H1 (cell line): ENCODE data around the gene STAG1. TPM values are rescaled to one million over a fixed set of nuclear protein-coding genes. Genes with fewer than 3 reads are reported as not detected.

ENCODE experiments used
- CTCF ChIA-PET: fragments of 300-600 bp; sonication (Branson Sonifier 250); formaldehyde crosslinking; loops from one replicate; lab custom pipeline; 2021; ENCODE audit not compliant: partially characterized antibody; lab: Charles Lee
- POLR2A ChIA-PET: fragments of 300-600 bp; sonication (Branson Sonifier 250); formaldehyde crosslinking; loops from one replicate; lab custom pipeline; 2021; ENCODE audit warnings: inconsistent platforms; ENCODE audit not compliant: partially characterized antibody; lab: Charles Lee
- DNase-seq, 2 experiments: peaks; one replicate each; pipeline versions ENCODE4 v3.0.0 to v3.0.0-alpha.2; 2010 to 2022; ENCODE audit warnings: low spot score in 2 of 2, low read depth in 1 of 2, mixed read lengths in 1 of 2
- FAIRE-seq: peaks from 2 replicates; lab custom pipeline; 2011; peaks lifted over from hg19 to GRCh38; lab: Jason Lieb, UNC
- H2AFZ ChIP-seq: 2 replicates; pipeline ENCODE4 v1.8.1; 2012; ENCODE audit warnings: low read length, inconsistent platforms
- H2AK5ac ChIP-seq: 2 replicates; pipeline ENCODE4 v1.6.1; 2013; ENCODE audit warnings: low read depth, low read length
- H2BK120ac ChIP-seq: replicated peaks from 2 replicates; pipeline ENCODE3; 2013; ENCODE audit warnings: low read depth, low read length, inconsistent platforms
- H2BK12ac ChIP-seq: 2 replicates; pipeline ENCODE4 v1.6.1; 2013; ENCODE audit warnings: low read depth, low read length
- H2BK15ac ChIP-seq: 2 replicates; pipeline ENCODE4 v1.6.1; 2013; ENCODE audit warnings: low read length
- H2BK20ac ChIP-seq: 2 replicates; pipeline ENCODE4 v1.6.1; 2013; ENCODE audit warnings: low read length
- H2BK5ac ChIP-seq: 2 replicates; pipeline ENCODE4 v1.6.1; 2013; ENCODE audit warnings: low read depth, low read length
- H3K14ac ChIP-seq: 2 replicates; pipeline ENCODE4 v1.6.1; 2013; ENCODE audit warnings: inconsistent platforms; ENCODE audit not compliant: insufficient read length
- H3K18ac ChIP-seq: 2 replicates; pipeline ENCODE4 v1.6.1; 2013; ENCODE audit warnings: low read length; ENCODE audit errors: extremely low read depth
- H3K23ac ChIP-seq: 2 replicates; pipeline ENCODE4 v1.6.1; 2013; ENCODE audit warnings: inconsistent platforms; ENCODE audit not compliant: insufficient read length
- H3K23me2 ChIP-seq: 2 replicates; pipeline ENCODE4 v1.6.1; 2013; ENCODE audit warnings: low read depth, low read length
- H3K27ac ChIP-seq: 2 replicates; pipeline ENCODE4 v1.6.1; 2011; ENCODE audit warnings: low read depth, low read length, inconsistent platforms
- H3K27me3 ChIP-seq, 4 experiments: replicated peaks in 1 of 4; 1 replicate in 1 of 4; 2 replicates in 3 of 4; pipeline versions ENCODE4 v1.6.1 to v1.8.1; 2011 to 2013; ENCODE audit warnings: low read length in 3 of 4, mild to moderate bottlenecking in 3 of 4, inconsistent platforms in 2 of 4, mixed read lengths in 2 of 4, moderate library complexity in 1 of 4; ENCODE audit not compliant: control insufficient read depth in 3 of 4, insufficient read depth in 3 of 4; ENCODE audit errors: extremely low read depth in 1 of 4
- H3K36me3 ChIP-seq, 4 experiments: 2 replicates each; pipeline versions ENCODE4 v1.6.1 to v1.8.1; 2011 to 2013; ENCODE audit warnings: mild to moderate bottlenecking in 4 of 4, low read length in 3 of 4, moderate library complexity in 2 of 4, control low read depth in 1 of 4, inconsistent platforms in 1 of 4; ENCODE audit not compliant: insufficient read depth in 4 of 4, control insufficient read depth in 2 of 4
- H3K4ac ChIP-seq: replicated peaks from 2 replicates; pipeline ENCODE3; 2013; ENCODE audit warnings: low read length, low read depth, mixed read lengths, inconsistent platforms; ENCODE audit not compliant: insufficient read length
- H3K4me1 ChIP-seq, 4 experiments: replicated peaks in 1 of 4; 1 replicate in 1 of 4; 2 replicates in 3 of 4; pipeline versions ENCODE4 v1.6.1 to v1.8.1; 2011 to 2013; ENCODE audit warnings: low read length in 3 of 4, inconsistent platforms in 2 of 4, mixed read lengths in 1 of 4; ENCODE audit not compliant: insufficient read depth in 4 of 4, control insufficient read depth in 3 of 4
- H3K4me2 ChIP-seq, 2 experiments: 2 replicates each; pipeline versions ENCODE4 v1.6.1 to v1.8.1; 2011 to 2013; ENCODE audit warnings: low read depth in 2 of 2, low read length in 2 of 2, control low read depth in 1 of 2, inconsistent platforms in 1 of 2, mild to moderate bottlenecking in 1 of 2; ENCODE audit not compliant: insufficient read depth in 1 of 2
- H3K4me3 ChIP-seq, 4 experiments: fragments of 200-600, 300-600 bp in 1 of 4; sonication (generic), shearing (Covaris generic), sonication (Bioruptor Twin) in 1 of 4; 2 replicates each; pipeline versions ENCODE4 v1.5.1 to v1.8.1; 2011 to 2016; ENCODE audit warnings: low read length in 4 of 4, low read depth in 3 of 4, control low read depth in 2 of 4, inconsistent platforms in 2 of 4, mild to moderate bottlenecking in 2 of 4, mixed read lengths in 1 of 4, moderate library complexity in 1 of 4; ENCODE audit not compliant: insufficient read depth in 2 of 4; ENCODE audit errors: extremely low read depth in 1 of 4
- H3K56ac ChIP-seq: replicated peaks from 2 replicates; pipeline ENCODE3; 2013; ENCODE audit warnings: low read depth, mild to moderate bottlenecking, mixed read lengths, low read length, inconsistent platforms; ENCODE audit not compliant: insufficient read length
- H3K79me1 ChIP-seq: 2 replicates; pipeline ENCODE4 v1.6.1; 2013; ENCODE audit warnings: low read depth, low read length, control low read depth
- H3K79me2 ChIP-seq, 2 experiments: 2 replicates each; pipeline versions ENCODE4 v1.6.1 to v1.8.1; 2012 to 2013; ENCODE audit warnings: low read length in 2 of 2, mild to moderate bottlenecking in 2 of 2, inconsistent platforms in 1 of 2; ENCODE audit not compliant: insufficient read depth in 2 of 2, control insufficient read depth in 1 of 2
- H3K9ac ChIP-seq, 4 experiments: replicated peaks in 1 of 4; 1 replicate in 1 of 4; 2 replicates in 3 of 4; pipeline versions ENCODE4 v1.6.1 to v1.8.1; 2011 to 2013; ENCODE audit warnings: low read depth in 3 of 4, low read length in 3 of 4, control low read depth in 2 of 4, mild to moderate bottlenecking in 2 of 4, moderate library complexity in 2 of 4, inconsistent platforms in 1 of 4; ENCODE audit errors: extremely low read depth in 1 of 4
- H3K9me3 ChIP-seq, 2 experiments: 2 replicates each; pipeline versions ENCODE4 v1.6.1 to v1.8.1; 2012 to 2013; ENCODE audit warnings: mild to moderate bottlenecking in 2 of 2, moderate library complexity in 2 of 2, control low read depth in 1 of 2, inconsistent platforms in 1 of 2, low read depth in 1 of 2, low read length in 1 of 2, mixed read lengths in 1 of 2; ENCODE audit not compliant: insufficient read depth in 2 of 2
- H4K20me1 ChIP-seq, 2 experiments: replicated peaks in 1 of 2; 2 replicates each; pipeline versions ENCODE3 to v1.8.1; 2011 to 2013; ENCODE audit warnings: inconsistent platforms in 2 of 2, low read length in 2 of 2, mild to moderate bottlenecking in 1 of 2; ENCODE audit not compliant: insufficient read depth in 2 of 2, control insufficient read depth in 1 of 2
- H4K5ac ChIP-seq: 2 replicates; pipeline ENCODE4 v1.6.1; 2013; ENCODE audit warnings: low read length, low read depth, mixed read lengths, inconsistent platforms; ENCODE audit not compliant: insufficient read length
- H4K8ac ChIP-seq: 2 replicates; pipeline ENCODE4 v1.8.0; 2013; ENCODE audit warnings: mild to moderate bottlenecking, moderate library complexity, low read length, inconsistent platforms; ENCODE audit not compliant: insufficient read depth; ENCODE audit errors: extremely low read depth
- H4K91ac ChIP-seq: replicated peaks from 2 replicates; pipeline ENCODE3; 2013; ENCODE audit warnings: low read length, mixed read lengths, inconsistent platforms; ENCODE audit not compliant: insufficient read length
- BRCA1 ChIP-seq: IDR thresholded peaks from 2 replicates; pipeline ENCODE4 v1.6.1; 2012; ENCODE audit warnings: low read depth, low read length, improper control_type of control experiment
- E2F6 ChIP-seq: IDR thresholded peaks from 2 replicates; pipeline ENCODE4 v1.6.1; 2012; ENCODE audit warnings: inconsistent platforms
- EP300 ChIP-seq, 2 experiments: IDR thresholded peaks; 1 replicate in 1 of 2; 2 replicates in 1 of 2; pipeline ENCODE4 v1.6.1; 2011 to 2012; ENCODE audit warnings: low read depth in 2 of 2, low read length in 2 of 2, mild to moderate bottlenecking in 2 of 2, borderline replicate concordance in 1 of 2, inconsistent platforms in 1 of 2, moderate library complexity in 1 of 2
- FOSL1 ChIP-seq: IDR thresholded peaks from 2 replicates; pipeline ENCODE4 v1.6.1; 2011; ENCODE audit warnings: mild to moderate bottlenecking, low read depth, low read length, moderate library complexity; ENCODE audit not compliant: insufficient read depth
- GTF2F1 ChIP-seq: IDR thresholded peaks from 2 replicates; pipeline ENCODE4 v1.6.1; 2012; ENCODE audit warnings: low read depth, low read length, improper control_type of control experiment, borderline replicate concordance
- KDM1A ChIP-seq: fragments of 200-600, 300-600 bp; sonication (generic); IDR thresholded peaks from 2 replicates; pipeline ENCODE4 v1.7.1; 2016; ENCODE audit warnings: mild to moderate bottlenecking, low read length, borderline replicate concordance
- KDM5A ChIP-seq: fragments of 200-600 bp; IDR thresholded peaks from 2 replicates; pipeline ENCODE4 v1.7.1; 2012; ENCODE audit warnings: mild to moderate bottlenecking, low read length, inconsistent platforms, mixed read lengths
- MAFK ChIP-seq: IDR thresholded peaks from 2 replicates; pipeline ENCODE4 v1.6.1; 2012; ENCODE audit warnings: low read depth, mild to moderate bottlenecking, improper control_type of control experiment, low read length
- POU5F1 ChIP-seq: IDR thresholded peaks from 2 replicates; pipeline ENCODE4 v1.6.1; 2011; ENCODE audit warnings: low read depth, mild to moderate bottlenecking, low read length, moderate library complexity
- SRF ChIP-seq: IDR thresholded peaks from 2 replicates; pipeline ENCODE4 v1.6.1; 2011; ENCODE audit warnings: mild to moderate bottlenecking, low read depth, low read length, moderate library complexity
- TEAD4 ChIP-seq: IDR thresholded peaks from 2 replicates; pipeline ENCODE4 v1.6.1; 2012; ENCODE audit warnings: low read depth, low read length, inconsistent platforms, mixed read lengths
- WGBS, 2 experiments: shearing (Covaris generic) in 1 of 2; methylation state at CpG; one replicate each; pipeline versions ENCODE4 v1.1.6 to v1.1.7; 2013 to 2015; ENCODE audit warnings: low lambda C conversion rate in 2 of 2, mixed read lengths in 2 of 2, inconsistent platforms in 1 of 2, low coverage in 1 of 2, missing lambda C conversion rate in 1 of 2; ENCODE audit not compliant: insufficient replicate concordance in 2 of 2, insufficient coverage in 1 of 2, insufficient read length in 1 of 2; ENCODE audit errors: extremely low coverage in 1 of 2, missing lambda C conversion rate in 1 of 2; 5-methylcytosine and 5-hydroxymethylcytosine counted together
- polyA plus RNA-seq, 7 experiments: library from polyadenylated mRNA; depleted of rRNA in 3 of 7; stranded (reverse) in 5 of 7; unstranded in 2 of 7; fragments of >200 nt in 5 of 7; fragments of 200-250 nt in 2 of 7; gene quantifications; 1 replicate in 5 of 7; 2 replicates in 1 of 7; 4 replicates in 1 of 7; pipeline versions ENCODE4 v1.2.1 to v1.2.3, GENCODE V29; 2011 to 2013; ENCODE audit warnings: missing spikeins in 2 of 7, mixed read lengths in 2 of 7
- total RNA-seq: library from RNA; stranded (reverse); fragmentation: NEBNext Ultra II Directional; extraction: Animal tissue kit (Norgen Biotek cat#: 25700); gene quantifications from 2 replicates; pipeline ENCODE4 v1.2.1, GENCODE V29; 2021

STAG1 gene
- total and polyA plus RNA-seq, 2 of the 8 experiments (the other 6 are each of a cell fraction or from before 2014, with no cell fraction given), result 4.6 to 23.4 TPM

DNA sequence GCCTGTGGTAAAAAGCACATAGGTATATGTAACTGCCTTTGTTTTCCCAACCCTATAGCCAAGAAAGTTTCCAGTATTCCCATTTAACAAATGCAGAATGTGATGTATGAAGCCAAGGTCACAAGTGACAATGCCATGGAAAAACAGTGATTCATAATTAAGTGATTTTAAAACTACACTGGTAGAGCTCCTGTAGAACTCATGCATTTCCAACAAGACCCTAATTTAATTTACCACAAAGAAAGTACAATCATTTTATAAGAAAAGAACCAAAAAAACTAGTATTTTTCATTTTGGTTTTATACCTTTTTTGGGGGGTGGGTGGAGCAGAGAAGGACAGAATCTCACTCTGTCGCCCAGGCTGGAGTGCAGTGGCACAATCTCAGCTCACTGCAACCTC is 82.0 kb downstream of the STAG1 start:
- H3K23ac ChIP-seq, result no peak overlapping the region
- 85% methylated on average over 1 of the region's 1 CpG; no CpG with 5 or more reads in 1 of the 2 experiments for WGBS, 2 experiments
- H3K4me3 ChIP-seq, result no peak overlapping the region
- H2AFZ ChIP-seq, result no peak overlapping the region
- no peak overlapping the region for H3K14ac ChIP-seq
- peaks cover 0 to 68% of the 10 kb centered on the region in 2 experiments; a peak in 2 of 4 replicates for H3K79me2 ChIP-seq
- H4K8ac ChIP-seq, result no peak overlapping the region
- H2BK5ac ChIP-seq, result no peak overlapping the region
- no peaks in the 10 kb centered on the region for H3K36me3 ChIP-seq
- no peaks in the 10 kb centered on the region for H3K27me3 ChIP-seq
- ChIA-PET CTCF (interaction anchor here (1.6 kb wide), 1 partner anchor 12 kb away, joined by 3 read pairs; no protein-coding TSS in a partner anchor), POLR2A (no interaction called here)
- no peak overlapping the region for H3K4ac ChIP-seq
- H4K20me1 ChIP-seq, result no peaks in the 10 kb centered on the region
- H3K18ac ChIP-seq, result no peak overlapping the region
- H3K23me2 ChIP-seq, result no peaks in the 10 kb centered on the region
- no peak overlapping the region for H4K91ac ChIP-seq
- H3K4me1 ChIP-seq, result no peaks in the 10 kb centered on the region
- no peak overlapping the region for H3K9ac ChIP-seq
- DNase-seq, result no peak
- H4K5ac ChIP-seq, result no peak overlapping the region
- H3K56ac ChIP-seq, result no peak overlapping the region
- H3K79me1 ChIP-seq, result peaks cover 4% of the 10 kb centered on the region; the same call in 1 of the 2 replicates
- H2BK20ac ChIP-seq, result no peak overlapping the region
- no peaks in the 10 kb centered on the region for H3K9me3 ChIP-seq
- H3K4me2 ChIP-seq, result no peak overlapping the region
- no peak overlapping the region for H2BK15ac ChIP-seq
- no peak for FAIRE-seq
- H2BK120ac ChIP-seq, result no peak overlapping the region
- no peak overlapping the region for H2AK5ac ChIP-seq
- no peak overlapping the region for H2BK12ac ChIP-seq
- no peak overlapping the region for H3K27ac ChIP-seq
- TF ChIP-seq EP300 (IDR thresholded peaks at IDR 0.05; ENCODE audit: borderline replicate concordance in 1 of 2, low read depth in 2 of 2, low read length in 2 of 2) (no peak), TEAD4 (no peak), BRCA1 (no peak), FOSL1 (no peak), KDM1A (no peak), POU5F1 (no peak), MAFK (no peak), E2F6 (no peak), SRF (no peak), GTF2F1 (no peak), KDM5A (no peak)
